Uterus (tissue), 2 donors: ENCODE data around the gene MAP3K4.

Experiments used
- POLR2A ChIP-seq, 2 donors: fragments of 450-650 bp; IDR thresholded peaks; one replicate each; pipeline ENCODE4 v1.6.1; 2016; ENCODE audit warnings: antibody characterized with exemption in 2 of 2, mild to moderate bottlenecking in 1 of 2, moderate library complexity in 1 of 2
- TF ChIP-seq, protein P1 (sequence below), 4 experiments: fragments of 200-600 bp in 2 of 4; fragments of 450-650 bp in 2 of 4; sonication (generic) in 2 of 4; IDR thresholded peaks; one replicate each; pipeline ENCODE4 v1.5.1; 2016 to 2019; ENCODE audit warnings: antibody characterized with exemption in 4 of 4, mild to moderate bottlenecking in 2 of 4, moderate library complexity in 1 of 4

DNA sequence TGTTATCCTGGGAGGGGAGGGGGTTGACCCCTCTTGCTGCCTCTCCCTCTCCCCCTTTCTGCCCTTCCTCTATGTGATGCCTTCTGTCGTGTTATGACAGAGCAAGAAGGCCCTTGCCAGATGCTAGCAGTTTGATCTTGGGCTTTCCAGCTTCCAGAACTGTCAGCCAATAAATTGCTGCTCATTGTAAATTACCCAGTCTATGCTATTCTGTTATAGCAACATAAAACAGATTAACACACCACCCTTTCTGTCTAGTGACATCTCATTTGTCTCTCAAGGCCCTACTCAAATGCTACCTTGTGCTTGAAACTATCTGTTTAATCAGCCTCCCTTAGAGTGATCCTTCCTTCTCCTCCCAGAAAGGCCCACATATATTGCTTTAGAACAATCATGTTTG lies 16.4 kb upstream of the MAP3K4 start:
- TF ChIP-seq, protein P1, sequence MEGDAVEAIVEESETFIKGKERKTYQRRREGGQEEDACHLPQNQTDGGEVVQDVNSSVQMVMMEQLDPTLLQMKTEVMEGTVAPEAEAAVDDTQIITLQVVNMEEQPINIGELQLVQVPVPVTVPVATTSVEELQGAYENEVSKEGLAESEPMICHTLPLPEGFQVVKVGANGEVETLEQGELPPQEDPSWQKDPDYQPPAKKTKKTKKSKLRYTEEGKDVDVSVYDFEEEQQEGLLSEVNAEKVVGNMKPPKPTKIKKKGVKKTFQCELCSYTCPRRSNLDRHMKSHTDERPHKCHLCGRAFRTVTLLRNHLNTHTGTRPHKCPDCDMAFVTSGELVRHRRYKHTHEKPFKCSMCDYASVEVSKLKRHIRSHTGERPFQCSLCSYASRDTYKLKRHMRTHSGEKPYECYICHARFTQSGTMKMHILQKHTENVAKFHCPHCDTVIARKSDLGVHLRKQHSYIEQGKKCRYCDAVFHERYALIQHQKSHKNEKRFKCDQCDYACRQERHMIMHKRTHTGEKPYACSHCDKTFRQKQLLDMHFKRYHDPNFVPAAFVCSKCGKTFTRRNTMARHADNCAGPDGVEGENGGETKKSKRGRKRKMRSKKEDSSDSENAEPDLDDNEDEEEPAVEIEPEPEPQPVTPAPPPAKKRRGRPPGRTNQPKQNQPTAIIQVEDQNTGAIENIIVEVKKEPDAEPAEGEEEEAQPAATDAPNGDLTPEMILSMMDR (IDR thresholded peaks at IDR 0.05), result no peak
- no peak for TF ChIP-seq POLR2A (IDR thresholded peaks at IDR 0.05)
